ENCODE measurements around the gene HEATR5A. TPM values are rescaled to one million over a fixed set of nuclear protein-coding genes. Genes with fewer than 3 reads are reported as not detected.
"Not testable (repeated sequence)": the region's sequence is repeated elsewhere in the genome, so short reads cannot be mapped to it uniquely, and the experiment has no call there.

Gene HEATR5A
- 10 to 100 TPM in 2 of 4 donors, 1 to 10 TPM in 2; 8.1 to 21.2 (median 12.9) TPM for polyA plus RNA-seq
- long read RNA-seq, donor 1: 0 reads
- long read RNA-seq, donor 2: 0 reads
- long read RNA-seq, donor 3, partial matches to known transcripts: 0 of 3 reads
- long read RNA-seq, donor 3, other reads (novel, unspliced or antisense): 0 of 3 reads
- long read RNA-seq, donor 4, partial matches to known transcripts: 0 of 1 reads
- long read RNA-seq, donor 4, other reads (novel, unspliced or antisense): 0 of 1 reads
- long read RNA-seq, donor 5: 0 reads
- long read RNA-seq, donor 6, partial matches to known transcripts: 0 of 2 reads
- long read RNA-seq, donor 6, other reads (novel, unspliced or antisense): 0 of 2 reads
- long read RNA-seq, donor 7: 0 reads
- long read RNA-seq, donor 8: 0 reads
- long read RNA-seq, donor 9, partial matches to known transcripts: 0 of 1 reads
- long read RNA-seq, donor 9, other reads (novel, unspliced or antisense): 0 of 1 reads
- long read RNA-seq, donor 10, full-length matches to known transcripts: 3 of 3 reads
- long read RNA-seq, donor 10, partial matches to known transcripts: 0 of 3 reads
- long read RNA-seq, donor 10, other reads (novel, unspliced or antisense): 0 of 3 reads

DNA sequence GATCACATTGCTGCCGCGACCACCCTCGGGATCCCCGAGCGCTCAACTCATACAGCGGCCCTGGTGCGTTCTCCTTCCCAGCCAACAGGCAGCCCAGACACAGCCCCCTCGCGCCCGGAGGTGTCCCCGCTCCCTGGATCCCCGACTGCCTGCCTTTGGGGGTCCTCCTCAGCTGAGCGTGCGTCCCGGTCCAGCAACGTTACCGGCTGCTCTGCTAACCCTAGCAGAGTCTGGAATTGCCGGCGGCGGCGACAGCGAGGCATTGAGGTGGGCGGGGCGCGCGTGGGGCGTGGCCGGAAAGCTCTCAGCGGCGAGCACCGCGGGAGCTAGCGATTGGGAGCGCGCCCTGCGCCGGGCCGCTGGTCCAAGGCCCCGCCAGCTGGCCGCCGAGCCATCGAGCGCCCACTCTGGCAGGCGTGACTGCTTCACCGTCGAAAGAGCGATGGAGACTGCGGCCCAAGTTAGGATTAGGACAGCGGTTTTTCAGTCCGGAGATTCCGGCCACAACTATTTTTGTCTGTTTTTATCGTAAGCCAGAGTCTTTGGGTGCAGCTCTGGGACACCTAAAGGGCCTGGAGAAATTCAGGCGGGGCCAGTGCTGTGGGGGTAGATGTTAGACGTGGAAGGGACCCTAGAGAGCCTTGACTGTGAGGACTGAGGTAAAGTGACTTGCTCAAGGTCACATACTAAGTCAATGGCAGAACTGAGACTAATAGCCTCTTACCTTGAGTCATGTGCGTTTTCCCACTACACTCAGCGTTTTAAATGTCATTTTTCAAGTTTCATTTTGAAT, at the start of gene HEATR5A:
TSS of gene HEATR5A (minus strand) at position 232 of the 793 bp plus-strand sequence. CDS start 17,575 bp downstream, outside the sequence.
- Histone ChIP-seq H3K9me3 (ENCODE audit: control insufficient read depth in 2 of 2, insufficient read depth in 1 of 2, low read depth in 1 of 2, low read length in 1 of 2) (no peaks in the 10 kb centered on the region), H3K4me1 (ENCODE audit: control insufficient read depth in 3 of 3, insufficient read depth in 2 of 3, low read depth in 1 of 3, low read length in 2 of 3) (peaks cover 0 to 3% (median 0%) of the 10 kb centered on the region in 3 donors), H3K36me3 (ENCODE audit: control insufficient read depth in 3 of 3, insufficient read depth in 2 of 3, low read depth in 1 of 3, low read length in 3 of 3) (peaks cover 0 to 7% (median 0%) of the 10 kb centered on the region in 3 donors), H3K27me3 (ENCODE audit: control insufficient read depth in 3 of 3, insufficient read depth in 3 of 3, low read length in 3 of 3) (no peaks in the 10 kb centered on the region), H3K4me3 (ENCODE audit: low read depth in 1 of 3, low read length in 3 of 3) (peak within 1 kb of the TSS; percentile 81 to 100 (median 90)), H3K27ac (ENCODE audit: low read depth in 1 of 3, low read length in 2 of 3) (peak within 1 kb of the TSS; percentile 88 to 96 (median 94))
- WGBS, 3 donors: 1 to 3% (median 2%) methylated on average over 52 to 56 of the region's 56 CpGs
- DNase-seq (peak; percentile 93 to 98), FAIRE-seq (no peak)

DNA sequence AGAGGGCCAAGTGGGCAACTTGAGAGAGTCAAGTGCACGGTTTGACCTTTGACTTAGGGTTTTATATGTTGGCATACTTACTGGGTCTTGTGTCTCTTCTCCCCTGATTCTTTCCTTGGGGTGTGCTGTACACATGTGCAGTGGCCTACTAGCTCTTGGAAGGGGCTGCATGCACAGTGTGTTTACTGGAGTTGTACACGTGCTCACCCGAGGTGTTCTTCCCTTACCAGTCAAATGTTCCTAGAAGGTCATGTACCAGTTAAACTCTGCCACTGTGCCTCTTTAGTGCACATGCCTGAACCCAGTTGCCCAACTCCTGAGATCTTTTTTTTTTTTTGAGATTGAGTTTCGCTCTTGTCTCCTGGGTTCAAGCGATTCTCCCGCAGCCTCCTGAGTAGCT, 46.2 kb upstream of the HEATR5A start:
- H3K4me3 ChIP-seq (ENCODE audit: low read depth in 1 of 3, low read length in 3 of 3): no peak overlapping the region
- peaks cover 0 to 4% of the 10 kb centered on the region in 2 donors for H3K9me3 ChIP-seq (ENCODE audit: control insufficient read depth in 2 of 2, insufficient read depth in 1 of 2, low read depth in 1 of 2, low read length in 1 of 2)
- DNase-seq: no peak
- no peaks in the 10 kb centered on the region for H3K27me3 ChIP-seq (ENCODE audit: control insufficient read depth in 3 of 3, insufficient read depth in 3 of 3, low read length in 3 of 3)
- FAIRE-seq: no peak
- no peak overlapping the region for H3K27ac ChIP-seq (ENCODE audit: low read depth in 1 of 3, low read length in 2 of 3)
- H3K4me1 ChIP-seq (ENCODE audit: control insufficient read depth in 3 of 3, insufficient read depth in 2 of 3, low read depth in 1 of 3, low read length in 2 of 3): no peaks in the 10 kb centered on the region
- WGBS, 3 donors: 82 to 83% (median 82%) methylated on average over 6 of the region's 6 CpGs
- H3K36me3 ChIP-seq (ENCODE audit: control insufficient read depth in 3 of 3, insufficient read depth in 2 of 3, low read depth in 1 of 3, low read length in 3 of 3): no peaks in the 10 kb centered on the region

DNA sequence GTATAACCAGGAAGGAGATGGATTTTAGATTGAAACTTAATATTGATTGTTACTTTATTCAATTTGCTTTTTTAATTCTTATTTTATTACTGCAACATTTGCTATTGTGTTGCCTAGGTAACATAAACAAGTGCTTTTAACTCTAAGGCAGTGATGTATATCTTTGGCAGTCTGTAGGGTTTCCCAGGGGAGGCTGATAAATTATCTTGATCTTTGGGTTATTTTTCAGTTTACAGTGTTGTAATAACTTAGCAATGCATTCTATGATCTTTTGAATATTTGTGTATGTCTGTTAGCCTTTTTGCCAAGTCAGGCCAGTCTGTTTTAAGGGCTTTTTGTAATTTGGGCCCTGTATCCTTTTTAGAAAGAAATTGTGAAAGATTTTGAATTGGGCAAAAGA, 44.8 kb upstream of the HEATR5A start:
- DNase-seq: no peak
- Histone ChIP-seq H3K9me3 (ENCODE audit: control insufficient read depth in 2 of 2, insufficient read depth in 1 of 2, low read depth in 1 of 2, low read length in 1 of 2) (peaks cover 0 to 4% of the 10 kb centered on the region in 2 donors), H3K4me1 (ENCODE audit: control insufficient read depth in 3 of 3, insufficient read depth in 2 of 3, low read depth in 1 of 3, low read length in 2 of 3) (no peaks in the 10 kb centered on the region), H3K27me3 (ENCODE audit: control insufficient read depth in 3 of 3, insufficient read depth in 3 of 3, low read length in 3 of 3) (no peaks in the 10 kb centered on the region), H3K36me3 (ENCODE audit: control insufficient read depth in 3 of 3, insufficient read depth in 2 of 3, low read depth in 1 of 3, low read length in 3 of 3) (no peaks in the 10 kb centered on the region), H3K27ac (ENCODE audit: low read depth in 1 of 3, low read length in 2 of 3) (no peak overlapping the region), H3K4me3 (ENCODE audit: low read depth in 1 of 3, low read length in 3 of 3) (no peak overlapping the region)
- FAIRE-seq: no peak

DNA sequence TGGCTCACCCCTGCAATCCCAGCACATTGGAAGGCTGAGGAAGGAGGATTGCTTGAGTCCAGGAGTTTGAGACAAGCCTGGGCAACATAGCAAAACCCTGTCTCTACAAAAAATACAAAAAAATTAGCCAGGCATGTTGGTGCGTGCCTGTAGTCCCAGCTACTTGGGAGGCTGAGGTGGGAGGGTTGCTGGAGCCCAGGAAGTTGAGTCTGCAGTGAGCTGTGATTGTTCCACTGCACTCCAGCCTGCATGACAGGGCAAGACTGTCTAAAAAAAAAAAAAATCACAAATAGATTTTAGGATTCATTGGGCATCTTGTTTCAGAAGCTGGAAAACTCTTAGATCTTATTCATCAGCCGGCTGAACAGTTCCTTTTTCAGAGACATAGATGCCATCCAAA, 42.1 kb upstream of the HEATR5A start:
- H3K4me3 ChIP-seq (ENCODE audit: low read depth in 1 of 3, low read length in 3 of 3); H3K9me3 ChIP-seq (ENCODE audit: control insufficient read depth in 2 of 2, insufficient read depth in 1 of 2, low read depth in 1 of 2, low read length in 1 of 2); FAIRE-seq; H3K36me3 ChIP-seq (ENCODE audit: control insufficient read depth in 3 of 3, insufficient read depth in 2 of 3, low read depth in 1 of 3, low read length in 3 of 3); H3K27ac ChIP-seq (ENCODE audit: low read depth in 1 of 3, low read length in 2 of 3); DNase-seq; H3K27me3 ChIP-seq (ENCODE audit: control insufficient read depth in 3 of 3, insufficient read depth in 3 of 3, low read length in 3 of 3): not testable (repeated sequence)
- peaks cover 0 to 10% (median 0%) of the 10 kb centered on the region in 3 donors for H3K4me1 ChIP-seq (ENCODE audit: control insufficient read depth in 3 of 3, insufficient read depth in 2 of 3, low read depth in 1 of 3, low read length in 2 of 3)
- WGBS, 3 donors: 80 to 91% (median 87%) methylated on average over 2 of the region's 2 CpGs

DNA sequence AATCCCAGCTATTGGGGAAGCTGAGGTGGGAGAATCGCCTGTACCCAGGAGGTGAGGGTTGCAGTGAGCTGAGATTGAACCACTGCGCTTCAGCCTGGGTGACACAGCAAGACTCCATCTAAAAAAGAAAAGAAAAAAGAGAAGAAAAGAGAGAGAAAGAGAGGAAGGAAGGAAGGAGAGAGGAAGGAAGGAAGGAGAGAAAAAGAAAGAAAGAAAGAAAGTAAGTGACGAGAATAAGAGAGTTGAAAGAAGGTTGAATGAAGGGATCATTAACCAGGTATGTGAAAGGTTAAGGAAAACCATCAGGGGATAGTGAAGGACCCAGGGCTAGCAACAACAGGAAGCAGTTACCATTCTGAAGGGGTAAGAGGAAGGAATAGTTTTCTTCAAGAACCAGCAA, 41.2 kb upstream of the HEATR5A start:
- Histone ChIP-seq H3K36me3 (ENCODE audit: control insufficient read depth in 3 of 3, insufficient read depth in 2 of 3, low read depth in 1 of 3, low read length in 3 of 3) (no peaks in the 10 kb centered on the region), H3K4me1 (ENCODE audit: control insufficient read depth in 3 of 3, insufficient read depth in 2 of 3, low read depth in 1 of 3, low read length in 2 of 3) (peaks cover 0 to 10% (median 0%) of the 10 kb centered on the region in 3 donors), H3K27me3 (ENCODE audit: control insufficient read depth in 3 of 3, insufficient read depth in 3 of 3, low read length in 3 of 3) (no peaks in the 10 kb centered on the region), H3K9me3 (ENCODE audit: control insufficient read depth in 2 of 2, insufficient read depth in 1 of 2, low read depth in 1 of 2, low read length in 1 of 2) (peaks cover 0 to 3% of the 10 kb centered on the region in 2 donors), H3K4me3 (ENCODE audit: low read depth in 1 of 3, low read length in 3 of 3) (no peak overlapping the region), H3K27ac (ENCODE audit: low read depth in 1 of 3, low read length in 2 of 3) (no peak overlapping the region)
- no peak for DNase-seq
- WGBS, 3 donors: 82 to 89% (median 87%) methylated on average over 3 of the region's 3 CpGs
- FAIRE-seq: no peak

DNA sequence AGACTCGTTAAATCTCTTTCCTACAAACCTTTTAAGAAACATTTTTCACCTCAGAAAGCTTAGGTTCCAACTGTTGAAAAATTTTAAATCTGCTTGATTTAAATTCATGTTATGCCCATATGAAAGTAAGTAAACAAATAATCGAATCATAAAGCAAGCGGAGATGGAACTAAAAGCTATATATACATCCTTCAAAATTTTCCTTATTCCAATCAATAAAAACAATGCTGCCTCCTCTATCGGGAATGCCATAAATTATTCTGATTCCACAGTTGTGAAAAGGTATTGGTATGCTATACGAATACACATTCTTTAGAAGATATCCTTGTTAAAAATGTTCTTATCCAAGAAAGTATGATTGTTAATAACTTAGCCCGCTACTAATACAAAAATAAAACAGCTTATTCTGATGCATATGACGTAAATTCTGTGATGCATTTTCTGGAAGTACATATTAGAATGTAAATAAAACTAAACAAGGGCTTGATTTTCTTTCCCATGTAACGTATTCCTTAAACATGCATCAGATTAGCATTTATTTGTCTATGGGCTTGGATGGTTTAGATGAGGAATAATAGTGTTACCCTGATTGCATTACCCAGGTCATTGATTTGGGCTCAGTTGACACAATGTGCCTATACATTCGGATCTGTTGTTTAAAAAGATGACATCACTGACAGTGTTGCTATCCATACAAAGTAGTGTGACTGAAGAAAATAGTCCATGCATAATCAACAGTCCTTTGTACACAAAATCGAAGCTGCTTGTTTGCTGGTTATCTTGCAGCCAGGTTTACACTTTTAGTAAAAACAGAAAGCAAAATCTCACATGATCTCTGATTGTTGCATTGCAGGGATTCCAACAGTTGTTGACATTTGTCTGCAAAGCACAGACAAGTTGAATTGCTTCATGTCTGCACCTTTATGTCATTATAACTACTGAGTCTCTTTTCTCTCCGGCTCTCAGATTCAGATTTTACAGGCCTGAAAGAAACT, 37.6 kb upstream of the HEATR5A start:
- peak overlapping the region in 2 of 3 donors; percentile 32 to 73 for H3K4me3 ChIP-seq (ENCODE audit: low read depth in 1 of 3, low read length in 3 of 3)
- H3K4me1 ChIP-seq (ENCODE audit: control insufficient read depth in 3 of 3, insufficient read depth in 2 of 3, low read depth in 1 of 3, low read length in 2 of 3): peaks cover 0 to 10% (median 0%) of the 10 kb centered on the region in 3 donors
- H3K27me3 ChIP-seq (ENCODE audit: control insufficient read depth in 3 of 3, insufficient read depth in 3 of 3, low read length in 3 of 3): no peaks in the 10 kb centered on the region
- DNase-seq (peak; percentile 8 to 43), FAIRE-seq (no peak)
- peaks cover 0 to 1% (median 0%) of the 10 kb centered on the region in 3 donors for H3K36me3 ChIP-seq (ENCODE audit: control insufficient read depth in 3 of 3, insufficient read depth in 2 of 3, low read depth in 1 of 3, low read length in 3 of 3)
- peak overlapping the region in 2 of 3 donors; percentile 74 to 93 for H3K27ac ChIP-seq (ENCODE audit: low read depth in 1 of 3, low read length in 2 of 3)
- no peaks in the 10 kb centered on the region for H3K9me3 ChIP-seq (ENCODE audit: control insufficient read depth in 2 of 2, insufficient read depth in 1 of 2, low read depth in 1 of 2, low read length in 1 of 2)
- 15 to 43% (median 29%) methylated on average over 11 of the region's 11 CpGs for WGBS, 3 donors

DNA sequence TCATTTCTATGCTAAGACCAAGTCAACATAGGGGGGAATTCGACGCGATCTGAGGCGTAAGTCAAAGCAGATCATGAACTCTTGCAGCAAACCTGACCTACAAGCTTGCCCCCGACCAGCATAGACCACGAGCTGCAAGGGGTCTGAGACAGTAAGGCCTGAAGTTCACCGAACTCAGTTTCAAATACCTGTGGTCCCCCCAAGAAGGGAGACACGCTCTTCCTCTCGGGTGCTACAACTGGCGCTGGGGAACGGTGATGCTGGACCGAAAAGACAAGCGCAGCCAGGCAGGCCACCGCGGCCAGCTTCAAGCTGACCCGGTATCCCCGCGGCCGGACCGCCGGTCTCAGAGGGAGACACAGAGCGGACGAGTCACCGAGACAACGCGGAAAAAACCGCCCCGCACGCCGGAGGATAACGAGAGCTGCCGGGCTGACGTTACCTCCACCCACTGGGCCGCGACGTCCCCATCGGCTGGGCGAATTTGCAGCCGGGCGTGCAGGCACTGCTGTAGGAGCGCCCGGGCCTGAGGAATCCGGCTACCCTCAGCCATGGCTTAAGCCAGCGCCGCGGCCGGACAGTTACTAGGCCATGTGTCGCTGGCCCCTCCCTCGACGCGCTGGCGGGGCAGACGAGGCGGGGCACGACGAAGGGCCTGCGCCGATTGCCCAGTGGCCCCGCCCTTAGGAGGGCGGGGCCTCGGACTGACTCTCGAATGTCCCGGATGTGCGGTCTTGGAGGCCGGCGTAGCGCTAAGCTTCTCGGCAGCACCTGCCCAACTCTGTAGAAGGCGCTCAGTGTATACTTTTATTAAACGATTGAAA, 36.7 kb upstream of the HEATR5A start, which contains the start of gene DTD2:
TSS of gene DTD2 (minus strand) at position 666 of the 824 bp plus-strand sequence. CDS start at position 553, 113 bp downstream.
- Histone ChIP-seq H3K4me3 (ENCODE audit: low read depth in 1 of 3, low read length in 3 of 3) (peak within 1 kb of the TSS; percentile 32 to 73 (median 68)), H3K4me1 (ENCODE audit: control insufficient read depth in 3 of 3, insufficient read depth in 2 of 3, low read depth in 1 of 3, low read length in 2 of 3) (peaks cover 0 to 10% (median 0%) of the 10 kb centered on the region in 3 donors), H3K27me3 (ENCODE audit: control insufficient read depth in 3 of 3, insufficient read depth in 3 of 3, low read length in 3 of 3) (no peaks in the 10 kb centered on the region), H3K36me3 (ENCODE audit: control insufficient read depth in 3 of 3, insufficient read depth in 2 of 3, low read depth in 1 of 3, low read length in 3 of 3) (peaks cover 0 to 4% (median 0%) of the 10 kb centered on the region in 3 donors), H3K27ac (ENCODE audit: low read depth in 1 of 3, low read length in 2 of 3) (peak within 1 kb of the TSS; percentile 63 to 93 (median 74)), H3K9me3 (ENCODE audit: control insufficient read depth in 2 of 2, insufficient read depth in 1 of 2, low read depth in 1 of 2, low read length in 1 of 2) (no peaks in the 10 kb centered on the region)
- FAIRE-seq (no peak), DNase-seq (peak; percentile 96 to 97)
- 1 to 3% (median 3%) methylated on average over 70 of the region's 70 CpGs for WGBS, 3 donors
